Measurements from ENCODE around the gene HEXIM2.

DNA sequence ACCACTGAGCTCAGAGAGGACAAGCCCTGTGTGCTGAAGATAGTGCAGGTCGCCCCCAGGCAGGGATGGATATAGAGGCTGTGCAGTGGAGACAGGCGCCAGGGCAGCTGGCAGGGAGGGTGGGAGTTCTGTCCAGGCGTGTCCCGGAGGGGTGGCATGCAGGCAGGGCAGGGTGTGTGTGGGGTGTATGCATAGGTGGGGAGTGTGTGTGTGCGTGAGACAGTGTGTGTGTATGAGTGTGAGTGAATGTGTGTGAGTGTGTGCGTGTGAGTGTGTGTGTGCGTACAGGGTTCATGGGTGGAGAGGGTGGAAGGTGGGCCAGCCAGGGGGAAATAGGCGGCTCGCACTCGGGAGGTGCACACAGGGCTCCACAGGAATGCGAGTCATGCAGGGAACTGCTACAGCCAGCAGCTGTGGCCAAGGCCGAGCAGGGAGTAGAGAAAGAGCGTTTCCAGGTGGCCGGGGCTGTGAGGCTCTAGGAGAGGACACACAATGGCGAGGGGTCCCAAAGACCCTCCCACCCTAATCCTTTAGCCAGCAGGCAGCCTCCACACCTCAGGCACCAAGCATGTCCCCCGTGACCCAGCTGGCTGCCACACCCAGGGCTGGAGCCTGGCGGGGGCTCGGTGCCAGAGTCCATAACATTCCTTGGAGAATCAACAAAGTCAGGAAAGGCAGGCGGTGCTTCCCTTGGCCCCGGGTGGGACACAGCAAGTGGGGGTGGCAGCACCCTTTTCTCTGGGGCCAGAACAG lies 34.0 kb upstream of the HEXIM2 start:
- TF ChIP-seq, protein P1, sequence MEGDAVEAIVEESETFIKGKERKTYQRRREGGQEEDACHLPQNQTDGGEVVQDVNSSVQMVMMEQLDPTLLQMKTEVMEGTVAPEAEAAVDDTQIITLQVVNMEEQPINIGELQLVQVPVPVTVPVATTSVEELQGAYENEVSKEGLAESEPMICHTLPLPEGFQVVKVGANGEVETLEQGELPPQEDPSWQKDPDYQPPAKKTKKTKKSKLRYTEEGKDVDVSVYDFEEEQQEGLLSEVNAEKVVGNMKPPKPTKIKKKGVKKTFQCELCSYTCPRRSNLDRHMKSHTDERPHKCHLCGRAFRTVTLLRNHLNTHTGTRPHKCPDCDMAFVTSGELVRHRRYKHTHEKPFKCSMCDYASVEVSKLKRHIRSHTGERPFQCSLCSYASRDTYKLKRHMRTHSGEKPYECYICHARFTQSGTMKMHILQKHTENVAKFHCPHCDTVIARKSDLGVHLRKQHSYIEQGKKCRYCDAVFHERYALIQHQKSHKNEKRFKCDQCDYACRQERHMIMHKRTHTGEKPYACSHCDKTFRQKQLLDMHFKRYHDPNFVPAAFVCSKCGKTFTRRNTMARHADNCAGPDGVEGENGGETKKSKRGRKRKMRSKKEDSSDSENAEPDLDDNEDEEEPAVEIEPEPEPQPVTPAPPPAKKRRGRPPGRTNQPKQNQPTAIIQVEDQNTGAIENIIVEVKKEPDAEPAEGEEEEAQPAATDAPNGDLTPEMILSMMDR (IDR thresholded peaks at IDR 0.05): no peak
- TF ChIP-seq EP300 (IDR thresholded peaks at IDR 0.05) (no peak), POLR2A (IDR thresholded peaks at IDR 0.05) (no peak), POLR2AphosphoS5 (IDR thresholded peaks at IDR 0.05) (peak in 1 of 3 donors; percentile 36)

All from stomach (tissue), 4 donors.